GM12891 (cell line): ENCODE measurements around the gene TRIM52.
"Not testable (repeated sequence)": the region's sequence is repeated elsewhere in the genome, so short reads cannot be mapped to it uniquely, and the experiment has no call there.

ENCODE experiments used
- PAX5 ChIP-seq: IDR thresholded peaks from 2 replicates; pipeline ENCODE4 v1.6.1; 2011; ENCODE audit warnings: low read length, moderate library complexity, mild to moderate bottlenecking; ENCODE audit not compliant: insufficient read depth, severe bottlenecking
- POLR2A ChIP-seq: IDR thresholded peaks from 2 replicates; pipeline ENCODE4 v1.6.1; 2011; ENCODE audit warnings: low read depth, low read length, control low read depth
- POLR2AphosphoS5 ChIP-seq: IDR thresholded peaks from 2 replicates; pipeline ENCODE4 v1.6.1; 2011; ENCODE audit warnings: low read depth, low read length, control low read depth
- SPI1 ChIP-seq: IDR thresholded peaks from 2 replicates; pipeline ENCODE4 v1.6.1; 2011; ENCODE audit warnings: low read depth, low read length, control low read depth
- TAF1 ChIP-seq: IDR thresholded peaks from 2 replicates; pipeline ENCODE4 v1.6.1; 2011; ENCODE audit warnings: low read depth, low read length, control low read depth

GRCh38 chr5:181283841-181284755 lies 23.2 kb upstream of the TRIM52 start:
- not testable (repeated sequence) for TF ChIP-seq TAF1, POLR2A, POLR2AphosphoS5, PAX5, SPI1
